Measurements from ENCODE around the gene XYLB.

Gene XYLB

GRCh38 chr3:38308456-38308855 lies 38.1 kb upstream of the XYLB start:
- H3K9ac ChIP-seq (ENCODE audit: low read length) = no peak overlapping the region
- no peaks in the 10 kb centered on the region for H3F3A ChIP-seq (ENCODE audit: insufficient read depth, low read length)
- H3K79me2 ChIP-seq (ENCODE audit: low read length) = no peaks in the 10 kb centered on the region
- H3K9me3 ChIP-seq (replicated peaks; ENCODE audit: insufficient read depth, low read length) = no peaks in the 10 kb centered on the region
- H3K9me2 ChIP-seq (replicated peaks; ENCODE audit: insufficient read depth, low read length) = no peaks in the 10 kb centered on the region
- no peak overlapping the region for H2AFZ ChIP-seq (ENCODE audit: low read length)
- H3K4me1 ChIP-seq (ENCODE audit: low read length) = no peaks in the 10 kb centered on the region
- no peak for TF ChIP-seq CTCF (IDR thresholded peaks at IDR 0.05; ENCODE audit: low read length)
- TF ChIP-seq EZH2 (optimal IDR thresholded peaks at IDR 0.05; ENCODE audit: low read depth, low read length) = no peak
- TF ChIP-seq EZH2phosphoT487 (IDR thresholded peaks at IDR 0.05; ENCODE audit: low read length) = no peak
- H3K27ac ChIP-seq (ENCODE audit: low read length) = no peak overlapping the region
- DNase-seq = no peak
- H4K20me1 ChIP-seq (ENCODE audit: insufficient read depth, low read length) = no peaks in the 10 kb centered on the region
- H3K27me3 ChIP-seq (replicated peaks; ENCODE audit: insufficient read depth, low read length) = no peaks in the 10 kb centered on the region
- no peak overlapping the region for H3K4me3 ChIP-seq (ENCODE audit: low read length)
- no peak overlapping the region for H3K4me2 ChIP-seq (ENCODE audit: low read depth, low read length)
- H3K36me3 ChIP-seq (replicated peaks; ENCODE audit: insufficient read depth, low read length) = no peaks in the 10 kb centered on the region

GRCh38 chr3:38311476-38311875 lies 35.1 kb upstream of the XYLB start:
- TF ChIP-seq CTCF (IDR thresholded peaks at IDR 0.05; ENCODE audit: low read length) (no peak), EZH2 (optimal IDR thresholded peaks at IDR 0.05; ENCODE audit: low read depth, low read length) (no peak), EZH2phosphoT487 (IDR thresholded peaks at IDR 0.05; ENCODE audit: low read length) (no peak)

GRCh38 chr3:38311941-38312340 lies 34.6 kb upstream of the XYLB start:
- no peak for DNase-seq
- Histone ChIP-seq H3K9me3 (replicated peaks; ENCODE audit: insufficient read depth, low read length) (no peaks in the 10 kb centered on the region), H3K27me3 (replicated peaks; ENCODE audit: insufficient read depth, low read length) (no peaks in the 10 kb centered on the region), H3K79me2 (ENCODE audit: low read length) (no peaks in the 10 kb centered on the region), H3K4me2 (ENCODE audit: low read depth, low read length) (no peak overlapping the region), H4K20me1 (ENCODE audit: insufficient read depth, low read length) (no peaks in the 10 kb centered on the region), H3K4me3 (ENCODE audit: low read length) (no peak overlapping the region), H3K4me1 (ENCODE audit: low read length) (no peaks in the 10 kb centered on the region), H2AFZ (ENCODE audit: low read length) (no peak overlapping the region), H3F3A (ENCODE audit: insufficient read depth, low read length) (no peaks in the 10 kb centered on the region), H3K9ac (ENCODE audit: low read length) (no peak overlapping the region), H3K36me3 (replicated peaks; ENCODE audit: insufficient read depth, low read length) (no peaks in the 10 kb centered on the region), H3K27ac (ENCODE audit: low read length) (no peak overlapping the region), H3K9me2 (replicated peaks; ENCODE audit: insufficient read depth, low read length) (no peaks in the 10 kb centered on the region)
- no peak for TF ChIP-seq EZH2 (optimal IDR thresholded peaks at IDR 0.05; ENCODE audit: low read depth, low read length)
- TF ChIP-seq EZH2phosphoT487 (IDR thresholded peaks at IDR 0.05; ENCODE audit: low read length) = no peak
- no peak for TF ChIP-seq CTCF (IDR thresholded peaks at IDR 0.05; ENCODE audit: low read length)

More at GRCh38 chr3:38311476-38311875, 35.1 kb upstream of the XYLB start:
- H2AFZ ChIP-seq (ENCODE audit: low read length) = no peak overlapping the region
- H3F3A ChIP-seq (ENCODE audit: insufficient read depth, low read length) = no peaks in the 10 kb centered on the region
- H3K9me2 ChIP-seq (replicated peaks; ENCODE audit: insufficient read depth, low read length) = no peaks in the 10 kb centered on the region
- H3K9ac ChIP-seq (ENCODE audit: low read length) = no peak overlapping the region
- H3K36me3 ChIP-seq (replicated peaks; ENCODE audit: insufficient read depth, low read length) = no peaks in the 10 kb centered on the region
- no peaks in the 10 kb centered on the region for H4K20me1 ChIP-seq (ENCODE audit: insufficient read depth, low read length)
- H3K4me1 ChIP-seq (ENCODE audit: low read length) = no peaks in the 10 kb centered on the region
- H3K9me3 ChIP-seq (replicated peaks; ENCODE audit: insufficient read depth, low read length) = no peaks in the 10 kb centered on the region
- H3K27ac ChIP-seq (ENCODE audit: low read length) = no peak overlapping the region
- DNase-seq = no peak
- no peaks in the 10 kb centered on the region for H3K27me3 ChIP-seq (replicated peaks; ENCODE audit: insufficient read depth, low read length)
- no peaks in the 10 kb centered on the region for H3K79me2 ChIP-seq (ENCODE audit: low read length)
- no peak overlapping the region for H3K4me3 ChIP-seq (ENCODE audit: low read length)
- H3K4me2 ChIP-seq (ENCODE audit: low read depth, low read length) = no peak overlapping the region
